H1 (cell line): ENCODE data around the gene GMFB. TPM values are rescaled to one million over a fixed set of nuclear protein-coding genes. Genes with fewer than 3 reads are reported as not detected.

Experiments
- CTCF ChIA-PET: fragments of 300-600 bp; sonication (Branson Sonifier 250); formaldehyde crosslinking; loops from one replicate; lab custom pipeline; 2021; ENCODE audit not compliant: partially characterized antibody; lab: Charles Lee
- POLR2A ChIA-PET: fragments of 300-600 bp; sonication (Branson Sonifier 250); formaldehyde crosslinking; loops from one replicate; lab custom pipeline; 2021; ENCODE audit warnings: inconsistent platforms; ENCODE audit not compliant: partially characterized antibody; lab: Charles Lee
- DNase-seq, 2 experiments: peaks; one replicate each; pipeline versions ENCODE4 v3.0.0 to v3.0.0-alpha.2; 2010 to 2022; ENCODE audit warnings: low spot score in 2 of 2, low read depth in 1 of 2, mixed read lengths in 1 of 2
- FAIRE-seq: peaks from 2 replicates; lab custom pipeline; 2011; peaks lifted over from hg19 to GRCh38; lab: Jason Lieb, UNC
- H2AFZ ChIP-seq: 2 replicates; pipeline ENCODE4 v1.8.1; 2012; ENCODE audit warnings: low read length, inconsistent platforms
- H2AK5ac ChIP-seq: 2 replicates; pipeline ENCODE4 v1.6.1; 2013; ENCODE audit warnings: low read depth, low read length
- H2BK120ac ChIP-seq: replicated peaks from 2 replicates; pipeline ENCODE3; 2013; ENCODE audit warnings: low read depth, low read length, inconsistent platforms
- H2BK12ac ChIP-seq: 2 replicates; pipeline ENCODE4 v1.6.1; 2013; ENCODE audit warnings: low read depth, low read length
- H2BK15ac ChIP-seq: 2 replicates; pipeline ENCODE4 v1.6.1; 2013; ENCODE audit warnings: low read length
- H2BK20ac ChIP-seq: 2 replicates; pipeline ENCODE4 v1.6.1; 2013; ENCODE audit warnings: low read length
- H2BK5ac ChIP-seq: 2 replicates; pipeline ENCODE4 v1.6.1; 2013; ENCODE audit warnings: low read depth, low read length
- H3K14ac ChIP-seq: 2 replicates; pipeline ENCODE4 v1.6.1; 2013; ENCODE audit warnings: inconsistent platforms; ENCODE audit not compliant: insufficient read length
- H3K18ac ChIP-seq: 2 replicates; pipeline ENCODE4 v1.6.1; 2013; ENCODE audit warnings: low read length; ENCODE audit errors: extremely low read depth
- H3K23ac ChIP-seq: 2 replicates; pipeline ENCODE4 v1.6.1; 2013; ENCODE audit warnings: inconsistent platforms; ENCODE audit not compliant: insufficient read length
- H3K23me2 ChIP-seq: 2 replicates; pipeline ENCODE4 v1.6.1; 2013; ENCODE audit warnings: low read depth, low read length
- H3K27ac ChIP-seq: 2 replicates; pipeline ENCODE4 v1.6.1; 2011; ENCODE audit warnings: low read depth, low read length, inconsistent platforms
- H3K27me3 ChIP-seq, 4 experiments: replicated peaks in 1 of 4; 1 replicate in 1 of 4; 2 replicates in 3 of 4; pipeline versions ENCODE4 v1.6.1 to v1.8.1; 2011 to 2013; ENCODE audit warnings: low read length in 3 of 4, mild to moderate bottlenecking in 3 of 4, inconsistent platforms in 2 of 4, mixed read lengths in 2 of 4, moderate library complexity in 1 of 4; ENCODE audit not compliant: control insufficient read depth in 3 of 4, insufficient read depth in 3 of 4; ENCODE audit errors: extremely low read depth in 1 of 4
- H3K36me3 ChIP-seq, 4 experiments: 2 replicates each; pipeline versions ENCODE4 v1.6.1 to v1.8.1; 2011 to 2013; ENCODE audit warnings: mild to moderate bottlenecking in 4 of 4, low read length in 3 of 4, moderate library complexity in 2 of 4, control low read depth in 1 of 4, inconsistent platforms in 1 of 4; ENCODE audit not compliant: insufficient read depth in 4 of 4, control insufficient read depth in 2 of 4
- H3K4ac ChIP-seq: replicated peaks from 2 replicates; pipeline ENCODE3; 2013; ENCODE audit warnings: low read length, low read depth, mixed read lengths, inconsistent platforms; ENCODE audit not compliant: insufficient read length
- H3K4me1 ChIP-seq, 4 experiments: replicated peaks in 1 of 4; 1 replicate in 1 of 4; 2 replicates in 3 of 4; pipeline versions ENCODE4 v1.6.1 to v1.8.1; 2011 to 2013; ENCODE audit warnings: low read length in 3 of 4, inconsistent platforms in 2 of 4, mixed read lengths in 1 of 4; ENCODE audit not compliant: insufficient read depth in 4 of 4, control insufficient read depth in 3 of 4
- H3K4me2 ChIP-seq, 2 experiments: 2 replicates each; pipeline versions ENCODE4 v1.6.1 to v1.8.1; 2011 to 2013; ENCODE audit warnings: low read depth in 2 of 2, low read length in 2 of 2, control low read depth in 1 of 2, inconsistent platforms in 1 of 2, mild to moderate bottlenecking in 1 of 2; ENCODE audit not compliant: insufficient read depth in 1 of 2
- H3K4me3 ChIP-seq, 4 experiments: fragments of 200-600, 300-600 bp in 1 of 4; sonication (generic), shearing (Covaris generic), sonication (Bioruptor Twin) in 1 of 4; 2 replicates each; pipeline versions ENCODE4 v1.5.1 to v1.8.1; 2011 to 2016; ENCODE audit warnings: low read length in 4 of 4, low read depth in 3 of 4, control low read depth in 2 of 4, inconsistent platforms in 2 of 4, mild to moderate bottlenecking in 2 of 4, mixed read lengths in 1 of 4, moderate library complexity in 1 of 4; ENCODE audit not compliant: insufficient read depth in 2 of 4; ENCODE audit errors: extremely low read depth in 1 of 4
- H3K56ac ChIP-seq: replicated peaks from 2 replicates; pipeline ENCODE3; 2013; ENCODE audit warnings: low read depth, mild to moderate bottlenecking, mixed read lengths, low read length, inconsistent platforms; ENCODE audit not compliant: insufficient read length
- H3K79me1 ChIP-seq: 2 replicates; pipeline ENCODE4 v1.6.1; 2013; ENCODE audit warnings: low read depth, low read length, control low read depth
- H3K79me2 ChIP-seq, 2 experiments: 2 replicates each; pipeline versions ENCODE4 v1.6.1 to v1.8.1; 2012 to 2013; ENCODE audit warnings: low read length in 2 of 2, mild to moderate bottlenecking in 2 of 2, inconsistent platforms in 1 of 2; ENCODE audit not compliant: insufficient read depth in 2 of 2, control insufficient read depth in 1 of 2
- H3K9ac ChIP-seq, 4 experiments: replicated peaks in 1 of 4; 1 replicate in 1 of 4; 2 replicates in 3 of 4; pipeline versions ENCODE4 v1.6.1 to v1.8.1; 2011 to 2013; ENCODE audit warnings: low read depth in 3 of 4, low read length in 3 of 4, control low read depth in 2 of 4, mild to moderate bottlenecking in 2 of 4, moderate library complexity in 2 of 4, inconsistent platforms in 1 of 4; ENCODE audit errors: extremely low read depth in 1 of 4
- H3K9me3 ChIP-seq, 2 experiments: 2 replicates each; pipeline versions ENCODE4 v1.6.1 to v1.8.1; 2012 to 2013; ENCODE audit warnings: mild to moderate bottlenecking in 2 of 2, moderate library complexity in 2 of 2, control low read depth in 1 of 2, inconsistent platforms in 1 of 2, low read depth in 1 of 2, low read length in 1 of 2, mixed read lengths in 1 of 2; ENCODE audit not compliant: insufficient read depth in 2 of 2
- H4K20me1 ChIP-seq, 2 experiments: replicated peaks in 1 of 2; 2 replicates each; pipeline versions ENCODE3 to v1.8.1; 2011 to 2013; ENCODE audit warnings: inconsistent platforms in 2 of 2, low read length in 2 of 2, mild to moderate bottlenecking in 1 of 2; ENCODE audit not compliant: insufficient read depth in 2 of 2, control insufficient read depth in 1 of 2
- H4K5ac ChIP-seq: 2 replicates; pipeline ENCODE4 v1.6.1; 2013; ENCODE audit warnings: low read length, low read depth, mixed read lengths, inconsistent platforms; ENCODE audit not compliant: insufficient read length
- H4K8ac ChIP-seq: 2 replicates; pipeline ENCODE4 v1.8.0; 2013; ENCODE audit warnings: mild to moderate bottlenecking, moderate library complexity, low read length, inconsistent platforms; ENCODE audit not compliant: insufficient read depth; ENCODE audit errors: extremely low read depth
- H4K91ac ChIP-seq: replicated peaks from 2 replicates; pipeline ENCODE3; 2013; ENCODE audit warnings: low read length, mixed read lengths, inconsistent platforms; ENCODE audit not compliant: insufficient read length
- CREB1 ChIP-seq: IDR thresholded peaks from 2 replicates; pipeline ENCODE4 v1.6.1; 2012; ENCODE audit warnings: inconsistent platforms
- GABPA ChIP-seq: IDR thresholded peaks from 2 replicates; pipeline ENCODE4 v1.6.1; 2011; ENCODE audit warnings: mild to moderate bottlenecking, low read length, moderate library complexity, borderline replicate concordance; ENCODE audit not compliant: insufficient read depth
- GTF2F1 ChIP-seq: IDR thresholded peaks from 2 replicates; pipeline ENCODE4 v1.6.1; 2012; ENCODE audit warnings: low read depth, low read length, improper control_type of control experiment, borderline replicate concordance
- HDAC2 ChIP-seq, 2 experiments: fragments of 300-600 bp in 1 of 2; sonication (generic) in 1 of 2; IDR thresholded peaks; 2 replicates each; pipeline ENCODE4 v1.6.1; 2011 to 2012; ENCODE audit warnings: low read depth in 2 of 2, low read length in 2 of 2, mild to moderate bottlenecking in 2 of 2, moderate library complexity in 2 of 2, borderline replicate concordance in 1 of 2, inconsistent platforms in 1 of 2
- HDAC6 ChIP-seq: IDR thresholded peaks from one replicate; pipeline ENCODE4 v1.7.1; 2012; ENCODE audit warnings: low read depth, mild to moderate bottlenecking, inconsistent platforms, low read length, moderate library complexity
- POU5F1 ChIP-seq: IDR thresholded peaks from 2 replicates; pipeline ENCODE4 v1.6.1; 2011; ENCODE audit warnings: low read depth, mild to moderate bottlenecking, low read length, moderate library complexity
- RAD21 ChIP-seq, 2 experiments: IDR thresholded peaks in 1 of 2; conservative IDR thresholded peaks in 1 of 2; 2 replicates each; pipeline ENCODE4 v1.6.1; 2011; ENCODE audit warnings: low read depth in 2 of 2, low read length in 2 of 2, improper control_type of control experiment in 1 of 2, inconsistent platforms in 1 of 2, mild to moderate bottlenecking in 1 of 2, moderate library complexity in 1 of 2
- SAP30 ChIP-seq: fragments of 300-600 bp; sonication (generic); IDR thresholded peaks from 2 replicates; pipeline ENCODE4 v1.7.1; 2012; ENCODE audit warnings: low read length, moderate library complexity, mild to moderate bottlenecking, inconsistent platforms; ENCODE audit not compliant: insufficient read depth, insufficient replicate concordance
- TEAD4 ChIP-seq: IDR thresholded peaks from 2 replicates; pipeline ENCODE4 v1.6.1; 2012; ENCODE audit warnings: low read depth, low read length, inconsistent platforms, mixed read lengths
- WGBS, 2 experiments: shearing (Covaris generic) in 1 of 2; methylation state at CpG; one replicate each; pipeline versions ENCODE4 v1.1.6 to v1.1.7; 2013 to 2015; ENCODE audit warnings: low lambda C conversion rate in 2 of 2, mixed read lengths in 2 of 2, inconsistent platforms in 1 of 2, low coverage in 1 of 2, missing lambda C conversion rate in 1 of 2; ENCODE audit not compliant: insufficient replicate concordance in 2 of 2, insufficient coverage in 1 of 2, insufficient read length in 1 of 2; ENCODE audit errors: extremely low coverage in 1 of 2, missing lambda C conversion rate in 1 of 2; 5-methylcytosine and 5-hydroxymethylcytosine counted together
- polyA plus RNA-seq, 7 experiments: library from polyadenylated mRNA; depleted of rRNA in 3 of 7; stranded (reverse) in 5 of 7; unstranded in 2 of 7; fragments of >200 nt in 5 of 7; fragments of 200-250 nt in 2 of 7; gene quantifications; 1 replicate in 5 of 7; 2 replicates in 1 of 7; 4 replicates in 1 of 7; pipeline versions ENCODE4 v1.2.1 to v1.2.3, GENCODE V29; 2011 to 2013; ENCODE audit warnings: missing spikeins in 2 of 7, mixed read lengths in 2 of 7
- total RNA-seq: library from RNA; stranded (reverse); fragmentation: NEBNext Ultra II Directional; extraction: Animal tissue kit (Norgen Biotek cat#: 25700); gene quantifications from 2 replicates; pipeline ENCODE4 v1.2.1, GENCODE V29; 2021
- TF ChIP-seq, protein P1 (sequence below), 3 experiments: IDR thresholded peaks; 1 replicate in 2 of 3; 2 replicates in 1 of 3; pipeline versions ENCODE4 v1.5.1 to v1.6.1; 2011; ENCODE audit warnings: low read length in 3 of 3, mild to moderate bottlenecking in 3 of 3, inconsistent platforms in 2 of 3, low read depth in 1 of 3, moderate library complexity in 1 of 3; ENCODE audit not compliant: insufficient read depth in 1 of 3; ENCODE audit errors: control extremely low read depth in 1 of 3

Gene GMFB
- total and polyA plus RNA-seq, 2 of the 8 experiments (the other 6 are each of a cell fraction or from before 2014, with no cell fraction given): 17.9 to 77.3 TPM

DNA sequence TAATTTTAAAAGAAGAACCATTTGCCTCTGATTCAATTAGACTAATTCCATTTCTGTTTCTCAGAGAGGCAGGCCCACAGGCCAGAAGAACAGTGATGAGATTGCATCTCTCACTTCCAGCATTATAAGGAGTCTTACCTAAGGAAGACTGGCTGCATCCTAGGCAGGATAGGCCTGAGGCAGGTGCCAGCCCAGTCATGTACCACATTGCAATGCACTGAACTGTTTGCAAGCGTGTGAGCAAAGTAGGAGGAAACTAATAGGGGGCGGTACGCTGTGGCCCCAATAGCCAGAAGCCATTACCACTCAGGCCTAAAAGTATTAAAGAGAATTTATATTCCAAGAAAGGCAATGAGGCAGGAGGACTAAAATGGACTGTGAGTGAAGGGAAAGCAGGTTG, 35.5 kb downstream of the GMFB start:
- H3K4me3 ChIP-seq: no peak overlapping the region
- no peak overlapping the region for H4K8ac ChIP-seq
- no peak overlapping the region for H2BK120ac ChIP-seq
- WGBS, 2 experiments: 86% methylated on average over 3 of the region's 3 CpGs; no CpG with 5 or more reads in 1 of the 2 experiments
- no peaks in the 10 kb centered on the region for H3K4me1 ChIP-seq
- DNase-seq: no peak
- no peaks in the 10 kb centered on the region for H3K79me1 ChIP-seq
- no peaks in the 10 kb centered on the region for H3K9me3 ChIP-seq
- no peak overlapping the region for H2BK12ac ChIP-seq
- no peak overlapping the region for H3K14ac ChIP-seq
- no peak overlapping the region for H3K23ac ChIP-seq
- no peak overlapping the region for H4K5ac ChIP-seq
- H3K27ac ChIP-seq: no peak overlapping the region
- H2AFZ ChIP-seq: no peak overlapping the region
- FAIRE-seq: no peak
- H2BK15ac ChIP-seq: no peak overlapping the region
- no peak overlapping the region for H2BK5ac ChIP-seq
- no peaks in the 10 kb centered on the region for H3K36me3 ChIP-seq
- no peak overlapping the region for H3K56ac ChIP-seq
- POLR2A ChIA-PET: no interaction called here
- no peak overlapping the region for H3K9ac ChIP-seq
- no peaks in the 10 kb centered on the region for H3K23me2 ChIP-seq
- CTCF ChIA-PET: interaction anchor here (0.8 kb wide), 1 partner anchor 11 kb away, joined by 3 read pairs; no protein-coding TSS in a partner anchor
- H2BK20ac ChIP-seq: no peak overlapping the region
- no peaks in the 10 kb centered on the region for H3K79me2 ChIP-seq
- no peak overlapping the region for H4K91ac ChIP-seq
- no peaks in the 10 kb centered on the region for H4K20me1 ChIP-seq
- H2AK5ac ChIP-seq: no peak overlapping the region
- H3K4me2 ChIP-seq: no peak overlapping the region
- H3K4ac ChIP-seq: no peak overlapping the region
- H3K27me3 ChIP-seq: no peaks in the 10 kb centered on the region
- no peak overlapping the region for H3K18ac ChIP-seq
- no peak for TF ChIP-seq TEAD4
- no peak for TF ChIP-seq GTF2F1
- no peak for TF ChIP-seq HDAC2 (IDR thresholded peaks at IDR 0.05; ENCODE audit: borderline replicate concordance in 1 of 2, low read depth in 2 of 2, low read length in 2 of 2)
- TF ChIP-seq RAD21 (IDR thresholded peaks at IDR 0.05 in 1 of 2, conservative IDR thresholded peaks at IDR 0.05 in 1 of 2; ENCODE audit: low read depth in 2 of 2, low read length in 2 of 2): no peak
- no peak for TF ChIP-seq GABPA
- TF ChIP-seq SAP30: no peak
- TF ChIP-seq POU5F1: no peak
- TF ChIP-seq, protein P1, sequence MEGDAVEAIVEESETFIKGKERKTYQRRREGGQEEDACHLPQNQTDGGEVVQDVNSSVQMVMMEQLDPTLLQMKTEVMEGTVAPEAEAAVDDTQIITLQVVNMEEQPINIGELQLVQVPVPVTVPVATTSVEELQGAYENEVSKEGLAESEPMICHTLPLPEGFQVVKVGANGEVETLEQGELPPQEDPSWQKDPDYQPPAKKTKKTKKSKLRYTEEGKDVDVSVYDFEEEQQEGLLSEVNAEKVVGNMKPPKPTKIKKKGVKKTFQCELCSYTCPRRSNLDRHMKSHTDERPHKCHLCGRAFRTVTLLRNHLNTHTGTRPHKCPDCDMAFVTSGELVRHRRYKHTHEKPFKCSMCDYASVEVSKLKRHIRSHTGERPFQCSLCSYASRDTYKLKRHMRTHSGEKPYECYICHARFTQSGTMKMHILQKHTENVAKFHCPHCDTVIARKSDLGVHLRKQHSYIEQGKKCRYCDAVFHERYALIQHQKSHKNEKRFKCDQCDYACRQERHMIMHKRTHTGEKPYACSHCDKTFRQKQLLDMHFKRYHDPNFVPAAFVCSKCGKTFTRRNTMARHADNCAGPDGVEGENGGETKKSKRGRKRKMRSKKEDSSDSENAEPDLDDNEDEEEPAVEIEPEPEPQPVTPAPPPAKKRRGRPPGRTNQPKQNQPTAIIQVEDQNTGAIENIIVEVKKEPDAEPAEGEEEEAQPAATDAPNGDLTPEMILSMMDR (IDR thresholded peaks at IDR 0.05; ENCODE audit: control extremely low read depth in 1 of 3, insufficient read depth in 1 of 3, low read depth in 1 of 3, low read length in 3 of 3): no peak
- TF ChIP-seq HDAC6: no peak
- no peak for TF ChIP-seq CREB1
